SK-N-SH (cell line): ENCODE measurements around the gene ODAD3. TPM values are rescaled to one million over a fixed set of nuclear protein-coding genes. Genes with fewer than 3 reads are reported as not detected.
A peak's percentile ranks its signal among the peaks of the same experiment; 100 is the strongest.
"Not testable (repeated sequence)": the region's sequence is repeated elsewhere in the genome, so short reads cannot be mapped to it uniquely, and the experiment has no call there.

Experiments
- CTCF ChIA-PET: fragments of 300-600, 350-600 bp; formaldehyde crosslinking; extraction: SDS; loops from one replicate; lab custom pipeline; 2021; lab: Yijun Ruan, JAX
- POLR2A ChIA-PET: fragments of 350-600 bp; sonication (Branson Sonifier 250); formaldehyde crosslinking; extraction: SDS; loops from one replicate; lab custom pipeline; 2020; ENCODE audit warnings: antibody characterized with exemption, inconsistent platforms; lab: Yijun Ruan, JAX
- DNase-seq: peaks from one replicate; pipeline ENCODE4 v3.0.0; 2012
- H2AFZ ChIP-seq: fragments of 200-600 bp; sonication (generic); 2 replicates; pipeline ENCODE4 v1.8.1; 2016; ENCODE audit warnings: antibody characterized with exemption, mild to moderate bottlenecking, low read depth
- H3F3A ChIP-seq: fragments of 200-600 bp; sonication (generic); replicated peaks from 2 replicates; pipeline ENCODE3; 2016; ENCODE audit warnings: antibody characterized with exemption, mild to moderate bottlenecking; ENCODE audit not compliant: insufficient read depth
- H3K27ac ChIP-seq, 2 experiments: fragments of 200-500 bp in 1 of 2; fragments of 200-600 bp in 1 of 2; sonication (Bioruptor generic) in 1 of 2; sonication (generic), shearing (Covaris generic) in 1 of 2; 2 replicates each; pipeline versions ENCODE4 v1.5.1 to v1.6.1; 2014 to 2016; ENCODE audit warnings: low read depth in 2 of 2, inconsistent platforms in 1 of 2, low read length in 1 of 2, mild to moderate bottlenecking in 1 of 2, mixed read lengths in 1 of 2
- H3K27me3 ChIP-seq: fragments of 200-600 bp; sonication (generic), shearing (Covaris generic); 2 replicates; pipeline ENCODE4 v1.6.1; 2016; ENCODE audit warnings: mixed run types; ENCODE audit not compliant: insufficient read depth
- H3K36me3 ChIP-seq, 2 experiments: fragments of 200-500 bp in 1 of 2; fragments of 200-600 bp in 1 of 2; sonication (Bioruptor generic) in 1 of 2; sonication (generic) in 1 of 2; replicated peaks in 1 of 2; 2 replicates each; pipeline versions ENCODE3 to v1.5.1; 2014 to 2016; ENCODE audit warnings: low read length in 1 of 2, mild to moderate bottlenecking in 1 of 2; ENCODE audit not compliant: insufficient read depth in 2 of 2, control insufficient read depth in 1 of 2
- H3K4me1 ChIP-seq, 2 experiments: fragments of 200-500 bp in 1 of 2; fragments of 200-600 bp in 1 of 2; sonication (Bioruptor generic) in 1 of 2; sonication (generic), shearing (Covaris generic) in 1 of 2; 2 replicates each; pipeline versions ENCODE4 v1.5.1 to v1.6.1; 2014 to 2016; ENCODE audit warnings: low read depth in 1 of 2, low read length in 1 of 2, mixed run types in 1 of 2; ENCODE audit not compliant: insufficient read depth in 2 of 2, control insufficient read depth in 1 of 2
- H3K4me2 ChIP-seq: fragments of 200-600 bp; sonication (generic), shearing (Covaris generic); 2 replicates; pipeline ENCODE4 v1.6.1; 2017; ENCODE audit warnings: mixed run types
- H3K4me3 ChIP-seq, 2 experiments: fragments of 200-500 bp in 1 of 2; fragments of 200-600 bp in 1 of 2; sonication (Bioruptor generic) in 1 of 2; sonication (generic), shearing (Covaris generic) in 1 of 2; 2 replicates each; pipeline versions ENCODE4 v1.5.1 to v1.8.1; 2014 to 2016; ENCODE audit warnings: low read depth in 2 of 2, inconsistent platforms in 1 of 2, low read length in 1 of 2, mild to moderate bottlenecking in 1 of 2, mixed read lengths in 1 of 2, moderate library complexity in 1 of 2
- H3K79me2 ChIP-seq: fragments of 200-600 bp; sonication (generic); 2 replicates; pipeline ENCODE4 v1.8.1; 2017; ENCODE audit warnings: mild to moderate bottlenecking; ENCODE audit not compliant: insufficient read depth
- H3K9ac ChIP-seq: fragments of 200-600 bp; sonication (generic); 2 replicates; pipeline ENCODE4 v1.6.1; 2017; ENCODE audit warnings: mixed run types
- H3K9me2 ChIP-seq: fragments of 200-600 bp; sonication (generic); 2 replicates; pipeline ENCODE4 v1.6.1; 2017; ENCODE audit warnings: mixed run types
- H3K9me3 ChIP-seq: fragments of 200-600 bp; sonication (generic); 2 replicates; pipeline ENCODE4 v1.6.1; 2017; ENCODE audit warnings: mixed run types, mild to moderate bottlenecking, moderate library complexity
- H4K20me1 ChIP-seq: fragments of 200-600 bp; sonication (generic); 2 replicates; pipeline ENCODE4 v1.6.1; 2017; ENCODE audit warnings: mild to moderate bottlenecking, mixed run types; ENCODE audit not compliant: insufficient read depth
- CHD2 ChIP-seq: fragments of 150-350 bp; IDR thresholded peaks from 2 replicates; pipeline ENCODE4 v1.6.1; 2018; ENCODE audit warnings: low read length; ENCODE audit not compliant: partially characterized antibody
- NRF1 ChIP-seq: IDR thresholded peaks from 2 replicates; pipeline ENCODE4 v1.6.1; 2012; ENCODE audit warnings: low read depth, mild to moderate bottlenecking, low read length
- REST ChIP-seq: IDR thresholded peaks from 2 replicates; pipeline ENCODE4 v1.6.1; 2012; ENCODE audit warnings: mild to moderate bottlenecking, low read depth, low read length, moderate library complexity
- TAF1 ChIP-seq: IDR thresholded peaks from 2 replicates; pipeline ENCODE4 v1.6.1; 2012; ENCODE audit warnings: low read depth, mild to moderate bottlenecking, low read length, moderate library complexity, borderline replicate concordance
- USF2 ChIP-seq: fragments of 150-350 bp; IDR thresholded peaks from 2 replicates; pipeline ENCODE4 v1.6.1; 2017; ENCODE audit warnings: antibody characterized with exemption, low read length, low read depth, borderline replicate concordance
- WGBS: methylation state at CpG from one replicate; pipeline ENCODE4 v1.1.6; 2017; ENCODE audit warnings: low lambda C conversion rate; 5-methylcytosine and 5-hydroxymethylcytosine counted together
- polyA plus RNA-seq, 3 experiments: library from polyadenylated mRNA; depleted of rRNA; stranded (reverse); fragments of >200 nt; gene quantifications; 2 replicates each; pipeline ENCODE4 v1.2.3, GENCODE V29; 2012

The ODAD3 gene
- polyA plus RNA-seq, 1 of the 3 experiments (the other 2 are of a cell fraction) = 4.2 TPM

- H3K9ac ChIP-seq, H3K4me1 ChIP-seq, H2AFZ ChIP-seq, DNase-seq, H3K9me2 ChIP-seq, H3K27ac ChIP-seq, H3K36me3 ChIP-seq, H4K20me1 ChIP-seq, H3K27me3 ChIP-seq, H3K4me2 ChIP-seq, H3F3A ChIP-seq, H3K79me2 ChIP-seq, H3K4me3 ChIP-seq, H3K9me3 ChIP-seq: not testable (repeated sequence)
- WGBS = 78% methylated on average over 11 of the region's 11 CpGs
- CTCF ChIA-PET = interaction anchor here (1.2 to 3.6 kb wide), 3 partner anchors 13 to 76 kb away, joined by 5 to 22 read pairs (median 7); no protein-coding TSS in a partner anchor
- POLR2A ChIA-PET = interaction anchor here (0.6 kb wide), 1 partner anchor 9 kb away, joined by 3 read pairs; no protein-coding TSS in a partner anchor
Observed at GRCh38 chr19:11458912-11459311, 24.0 kb upstream of the ODAD3 start.

GRCh38 chr19:11458236-11458900 lies 23.4 kb upstream of the ODAD3 start:
- Histone ChIP-seq H2AFZ (no peak overlapping the region), H3K4me2 (no peak overlapping the region), H3K36me3 (no peaks in the 10 kb centered on the region), H3K4me3 (no peak overlapping the region), H3K79me2 (no peaks in the 10 kb centered on the region), H3K9me2 (no peaks in the 10 kb centered on the region), H3F3A (no peaks in the 10 kb centered on the region), H4K20me1 (no peaks in the 10 kb centered on the region), H3K9me3 (no peaks in the 10 kb centered on the region), H3K9ac (no peak overlapping the region), H3K27me3 (no peaks in the 10 kb centered on the region), H3K4me1 (no peaks in the 10 kb centered on the region), H3K27ac (no peak overlapping the region)
- 76% methylated on average over 16 of the region's 19 CpGs for WGBS
- CTCF ChIA-PET = interaction anchor here (1.2 to 3.6 kb wide), 6 partner anchors 11 to 76 kb away, joined by 3 to 22 read pairs (median 6); no protein-coding TSS in a partner anchor
- DNase-seq = peak; percentile 28
- TF ChIP-seq NRF1 (no peak), USF2 (no peak)
- POLR2A ChIA-PET = no interaction called here

DNA sequence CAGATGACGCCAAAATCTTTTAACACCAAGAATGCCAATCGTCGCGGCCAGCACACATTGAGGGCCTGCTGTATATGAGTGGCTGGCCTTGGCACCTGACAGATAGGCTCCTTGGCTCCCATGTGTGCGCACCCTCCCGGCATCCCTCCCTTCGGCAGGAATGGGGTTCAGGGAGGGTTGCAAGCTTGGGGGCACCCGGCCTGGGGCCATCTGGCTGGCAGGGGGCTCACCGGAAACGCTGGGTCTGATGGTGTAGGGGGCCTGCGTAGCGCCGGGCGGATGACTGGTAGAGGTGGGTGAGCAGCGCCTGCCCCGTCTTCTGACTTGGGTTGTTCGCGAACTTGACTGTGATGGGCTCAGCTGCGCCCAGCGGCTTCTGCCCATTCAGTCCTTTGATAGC lies 22.9 kb upstream of the ODAD3 start:
- WGBS = 82% methylated on average over 17 of the region's 20 CpGs
- no peaks in the 10 kb centered on the region for H4K20me1 ChIP-seq
- no peaks in the 10 kb centered on the region for H3K27me3 ChIP-seq
- ChIA-PET CTCF (interaction anchor here (1.2 to 3.6 kb wide), 5 partner anchors 10 to 75 kb away, joined by 3 to 22 read pairs (median 6); no protein-coding TSS in a partner anchor), POLR2A (interaction anchor here (1.2 kb wide), 1 partner anchor 16 kb away, joined by 3 read pairs; no protein-coding TSS in a partner anchor)
- H3K9me2 ChIP-seq = no peaks in the 10 kb centered on the region
- H3K4me3 ChIP-seq = no peak overlapping the region
- no peak overlapping the region for H3K9ac ChIP-seq
- no peaks in the 10 kb centered on the region for H3K79me2 ChIP-seq
- no peaks in the 10 kb centered on the region for H3K36me3 ChIP-seq
- no peaks in the 10 kb centered on the region for H3K4me1 ChIP-seq
- no peak for DNase-seq
- no peak overlapping the region for H3K4me2 ChIP-seq
- H3F3A ChIP-seq = no peaks in the 10 kb centered on the region
- no peak overlapping the region; a peak in 1 of 4 replicates for H3K27ac ChIP-seq
- H3K9me3 ChIP-seq = no peaks in the 10 kb centered on the region
- TF ChIP-seq CHD2 = no peak
- TF ChIP-seq TAF1 = no peak
- TF ChIP-seq REST = no peak
- H2AFZ ChIP-seq = no peak overlapping the region
